ENCODE measurements around the gene SVOPL. TPM values are rescaled to one million over a fixed set of nuclear protein-coding genes. Genes with fewer than 3 reads are reported as not detected.

Gene SVOPL
- total RNA-seq, 1 experiment from 2014 or later, result 1.1 TPM

GRCh38 chr7:138748666-138749065 lies 47.5 kb upstream of the SVOPL start:
- Histone ChIP-seq H2BK20ac (ENCODE audit: low read depth, low read length, poor library complexity, severe bottlenecking) (no peak overlapping the region), H3K56ac (ENCODE audit: insufficient read length, low read depth, low read length) (no peak overlapping the region), H3K4me1 (ENCODE audit: insufficient read depth, low read length) (no peaks in the 10 kb centered on the region), H4K20me1 (ENCODE audit: control insufficient read depth, insufficient read depth, insufficient read length) (no peaks in the 10 kb centered on the region), H3K18ac (ENCODE audit: insufficient read length, low read depth, low read length) (no peak overlapping the region), H3K4ac (ENCODE audit: low read depth, low read length) (no peak overlapping the region), H3K14ac (ENCODE audit: insufficient read depth, low read length) (no peak overlapping the region), H2BK15ac (ENCODE audit: low read depth, low read length) (no peak overlapping the region), H4K5ac (ENCODE audit: insufficient read length, low read depth, low read length) (no peak overlapping the region), H2AK5ac (ENCODE audit: insufficient read length, low read length) (no peak overlapping the region), H4K91ac (ENCODE audit: insufficient read length, low read depth, low read length) (no peak overlapping the region), H2BK5ac (ENCODE audit: insufficient read length, low read length) (no peak overlapping the region), H3K4me2 (ENCODE audit: insufficient read depth, insufficient read length, low read length) (no peak overlapping the region), H3K79me1 (ENCODE audit: insufficient read depth, low read depth, low read length, poor library complexity, severe bottlenecking) (no peaks in the 10 kb centered on the region), H2BK120ac (ENCODE audit: low read depth, low read length, poor library complexity, severe bottlenecking) (no peak overlapping the region), H3K23me2 (ENCODE audit: insufficient read length, low read depth, low read length, poor library complexity, severe bottlenecking) (no peaks in the 10 kb centered on the region), H3K9me3 (ENCODE audit: control insufficient read depth, low read depth, low read length) (no peaks in the 10 kb centered on the region), H3K79me2 (ENCODE audit: insufficient read depth, low read length) (no peaks in the 10 kb centered on the region), H3K27me3 (ENCODE audit: insufficient read depth, low read length) (no peaks in the 10 kb centered on the region), H4K8ac (replicated peaks; ENCODE audit: insufficient read length, low read depth, low read length) (no peak overlapping the region), H2AFZ (ENCODE audit: low read length) (no peak overlapping the region), H2BK12ac (ENCODE audit: insufficient read length, low read depth, low read length) (no peak overlapping the region), H3K23ac (ENCODE audit: insufficient read length, low read depth, low read length) (no peak overlapping the region), H3K9ac (ENCODE audit: extremely low read depth, insufficient read length, low read length) (no peak overlapping the region), H3K27ac (ENCODE audit: insufficient read length, low read depth, low read length) (no peak overlapping the region), H3T11ph (ENCODE audit: low read length) (no peak overlapping the region)
- WGBS (ENCODE audit: extremely low coverage, insufficient read length, low lambda C conversion rate), result no CpG with 5 or more reads among the region's 6 CpGs
- no peak for TF ChIP-seq CTCF (conservative IDR thresholded peaks at IDR 0.05)
- Mint-ChIP-seq H3K27ac (no peak overlapping the region), H3K36me3 (ENCODE audit: insufficient read depth in 1 of 3, low read depth in 3 of 3) (no peaks in the 10 kb centered on the region), H3K9me3 (no peaks in the 10 kb centered on the region), H3K4me1 (peaks cover 21 to 26% of the 10 kb centered on the region in 2 experiments), H3K4me3 (no peak overlapping the region), H3K27me3 (ENCODE audit: low read depth) (no peaks in the 10 kb centered on the region; the same call in 1 of the 2 replicates)
- no peak for DNase-seq
